NCI-H345 treated with DMSO at 0.1 percent for 48 hours (cell line): ENCODE data around the gene KCNK10.

Experiments used
- DNase-seq: peaks from one replicate; lab custom pipeline; 2025; ENCODE audit not compliant: unreplicated experiment; lab: John Stamatoyannopoulos, UW

Gene KCNK10

DNA sequence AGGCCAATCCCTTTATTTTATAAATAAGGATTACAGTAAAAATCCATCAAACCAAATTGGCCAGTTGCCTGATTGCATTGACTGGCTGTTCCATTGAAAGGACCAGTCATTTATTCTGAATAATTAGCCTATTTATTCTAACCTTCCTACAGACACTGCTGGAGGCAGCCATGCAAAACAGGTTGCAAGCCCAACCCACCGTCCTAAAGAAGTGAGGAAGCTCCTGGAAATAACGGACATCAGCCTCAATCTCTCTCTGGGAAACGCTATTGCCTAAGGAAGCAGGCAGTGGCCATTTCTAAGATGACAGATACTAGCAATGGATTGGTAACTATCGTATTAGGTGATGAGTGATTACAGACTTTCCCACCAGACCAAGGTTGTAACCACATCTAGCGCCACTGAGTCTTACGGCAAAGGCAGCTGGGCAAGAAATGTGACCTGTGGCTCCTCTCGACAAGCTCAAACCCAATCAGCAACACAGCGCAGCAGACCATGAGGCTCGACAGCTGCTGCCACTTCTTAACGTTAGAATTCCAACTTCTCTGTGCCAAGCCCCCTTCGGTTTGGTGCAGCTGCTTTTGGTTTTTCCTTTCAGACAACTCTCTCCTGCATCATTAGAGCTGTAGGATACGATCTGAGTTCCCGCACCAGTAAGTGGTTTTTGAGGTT lies 134.2 kb downstream of the KCNK10 start:
- no peak for DNase-seq

DNA sequence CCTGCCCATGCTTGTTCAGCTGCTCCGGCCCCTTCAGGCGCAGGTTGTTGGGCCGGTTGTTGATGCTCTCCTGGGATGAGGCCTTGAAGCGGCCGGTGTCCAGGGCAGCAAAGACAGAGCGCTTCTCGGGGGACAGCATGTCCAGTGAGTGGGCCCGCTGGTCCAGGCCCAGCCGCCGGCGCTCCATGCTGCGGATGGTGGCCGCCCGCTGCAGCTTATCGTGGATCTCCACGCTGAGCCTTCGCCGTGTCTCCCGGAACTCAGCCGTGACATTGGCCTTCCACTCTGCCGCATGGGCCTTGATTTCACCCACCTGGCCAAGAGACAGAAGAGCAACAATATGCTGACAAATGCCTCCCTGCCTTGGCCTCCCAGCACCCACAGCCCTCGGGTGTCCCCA lies 137.2 kb downstream of the KCNK10 start:
- no peak for DNase-seq

DNA sequence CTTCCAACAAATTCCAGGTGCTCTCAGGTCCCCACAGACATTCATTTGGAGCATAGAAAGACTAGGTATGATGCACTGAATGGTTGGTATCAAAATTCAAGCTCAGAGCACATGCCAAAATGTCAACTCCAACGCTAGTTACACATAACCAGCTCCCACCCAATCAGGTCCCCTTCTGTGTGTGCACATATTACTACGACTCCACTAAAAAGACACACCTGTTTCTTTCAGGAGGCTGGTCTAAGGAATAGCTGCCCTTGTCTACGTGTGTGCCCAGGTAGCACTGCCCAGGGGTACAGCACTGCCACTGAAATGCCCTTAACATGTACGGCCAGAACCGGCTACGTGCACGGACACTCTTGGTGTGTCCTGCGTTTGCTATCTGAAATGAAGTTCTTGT lies 138.1 kb downstream of the KCNK10 start:
- no peak for DNase-seq

DNA sequence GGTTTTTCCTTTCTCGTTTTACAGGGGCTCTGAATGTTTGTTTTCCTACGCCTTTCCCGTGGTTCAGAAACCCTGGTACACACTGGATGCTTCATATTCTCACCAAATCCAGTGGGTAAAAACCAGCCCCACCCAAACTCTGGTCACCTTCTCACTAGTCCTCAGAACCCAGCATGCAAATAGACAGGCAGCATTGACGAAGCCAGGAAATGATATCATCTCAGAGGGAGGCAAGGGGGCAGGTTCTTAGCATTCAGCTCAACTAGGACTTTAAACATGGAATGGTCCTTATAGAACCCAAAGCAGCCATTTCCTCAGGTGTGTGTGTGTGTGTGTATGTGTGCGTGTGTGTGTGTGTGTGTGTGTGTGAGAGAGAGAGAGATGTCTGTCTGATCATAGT lies 142.0 kb downstream of the KCNK10 start:
- no peak for DNase-seq

DNA sequence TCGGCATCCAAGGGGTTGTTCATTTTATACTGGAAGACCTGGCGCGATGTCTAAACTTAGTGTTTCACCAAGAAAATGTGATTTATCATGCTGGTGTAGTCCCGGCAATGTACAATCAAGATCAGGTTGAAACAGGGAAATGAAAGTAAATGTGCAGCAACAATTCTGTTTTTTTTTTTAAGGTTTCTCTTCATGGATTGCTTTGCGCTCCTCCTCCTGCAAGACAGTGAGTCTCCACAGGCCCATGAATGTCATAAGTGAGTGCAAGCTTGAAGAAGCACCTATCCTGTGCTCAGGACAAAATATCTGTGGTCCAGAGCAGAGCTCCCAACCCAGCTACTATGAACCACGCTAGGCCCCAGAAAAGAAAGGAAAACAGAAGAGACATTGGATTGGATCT lies 143.4 kb downstream of the KCNK10 start:
- DNase-seq, result no peak

DNA sequence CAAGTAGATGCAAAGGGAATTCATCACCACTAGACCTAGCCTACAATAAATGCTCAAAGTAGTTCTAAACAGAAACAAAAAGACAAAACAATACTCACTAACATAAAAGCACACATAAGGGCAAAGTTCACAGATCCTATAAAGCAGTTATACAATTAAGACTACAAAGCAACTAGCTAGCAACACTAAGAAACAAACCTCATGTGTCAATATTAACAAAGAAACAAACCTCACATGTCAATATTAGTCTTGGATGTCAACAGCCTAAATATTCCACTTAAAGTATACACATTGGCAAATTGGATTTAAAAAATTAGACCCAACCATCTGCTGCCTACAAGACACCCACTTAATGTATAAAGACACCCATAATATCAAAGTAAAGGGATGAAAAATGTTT lies 152.7 kb downstream of the KCNK10 start:
- DNase-seq, result no peak

DNA sequence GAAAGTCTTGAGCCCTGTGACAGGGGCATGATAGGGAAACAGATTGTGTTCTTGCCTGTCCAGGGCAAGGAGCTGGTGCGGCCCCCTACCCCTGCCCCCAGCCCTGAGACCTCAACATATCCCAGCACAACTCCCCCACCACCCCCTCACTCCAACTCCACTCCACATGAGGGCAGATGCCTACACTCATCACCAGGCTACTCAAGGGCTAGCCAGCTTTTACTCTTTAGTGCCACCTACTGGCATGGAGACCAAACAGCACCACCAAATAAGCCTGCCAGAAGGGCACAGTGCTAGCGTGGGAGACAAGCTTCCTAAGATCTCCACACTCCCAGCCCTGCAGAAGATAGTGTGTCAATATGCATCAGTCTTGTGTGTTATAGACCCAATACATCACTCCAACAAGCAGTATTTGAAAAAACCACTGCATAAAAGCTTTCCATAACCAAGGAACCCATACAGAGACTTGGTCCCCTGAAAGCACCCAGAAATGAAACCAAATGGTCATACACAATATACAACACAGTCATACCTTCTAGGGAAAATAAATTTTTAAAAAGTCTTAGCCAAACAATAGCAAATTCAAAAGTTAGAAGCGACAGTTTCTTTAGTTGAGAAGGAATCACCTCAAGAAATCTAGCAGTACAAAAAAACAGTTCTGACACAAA lies 154.4 kb downstream of the KCNK10 start:
- no peak for DNase-seq

DNA sequence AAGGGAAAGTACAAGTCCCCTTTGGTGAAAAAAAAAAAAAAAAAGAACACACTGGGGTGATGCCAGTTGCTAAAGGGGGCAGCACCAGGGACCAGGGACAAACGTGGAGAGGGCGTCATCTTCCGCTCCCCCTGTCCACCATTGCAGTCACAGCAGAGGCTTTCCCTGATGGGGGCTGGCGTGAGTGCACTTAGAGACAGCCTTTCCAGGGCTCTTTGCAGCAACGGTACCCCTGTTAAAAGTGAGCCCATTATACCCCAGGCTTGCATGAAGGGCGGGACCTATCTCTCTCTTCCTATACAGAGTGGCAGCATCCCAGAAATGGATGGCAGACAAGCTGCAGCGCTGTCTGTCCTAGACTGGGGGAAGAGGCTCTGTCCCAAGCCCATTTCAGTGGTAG lies 155.0 kb downstream of the KCNK10 start:
- DNase-seq, result no peak

DNA sequence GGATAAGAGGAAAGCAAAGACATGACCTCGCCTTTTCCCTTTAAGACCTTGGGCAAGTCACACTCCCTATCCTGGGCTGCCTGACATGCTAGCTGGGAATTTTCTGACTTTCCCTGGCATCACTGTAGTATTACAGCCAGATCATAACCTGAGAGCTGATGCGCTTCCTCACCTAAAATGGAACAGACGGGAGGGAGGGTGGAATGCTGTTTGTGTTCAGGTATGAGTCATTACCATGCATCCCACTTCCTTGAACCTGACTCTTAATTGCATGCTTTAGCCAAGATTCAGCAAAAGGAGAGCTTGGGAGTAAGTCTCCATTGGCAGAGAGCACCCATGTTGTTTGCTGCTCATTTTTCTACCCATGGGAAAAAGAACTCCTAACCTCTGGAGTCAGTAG lies 156.5 kb downstream of the KCNK10 start:
- DNase-seq, result no peak

DNA sequence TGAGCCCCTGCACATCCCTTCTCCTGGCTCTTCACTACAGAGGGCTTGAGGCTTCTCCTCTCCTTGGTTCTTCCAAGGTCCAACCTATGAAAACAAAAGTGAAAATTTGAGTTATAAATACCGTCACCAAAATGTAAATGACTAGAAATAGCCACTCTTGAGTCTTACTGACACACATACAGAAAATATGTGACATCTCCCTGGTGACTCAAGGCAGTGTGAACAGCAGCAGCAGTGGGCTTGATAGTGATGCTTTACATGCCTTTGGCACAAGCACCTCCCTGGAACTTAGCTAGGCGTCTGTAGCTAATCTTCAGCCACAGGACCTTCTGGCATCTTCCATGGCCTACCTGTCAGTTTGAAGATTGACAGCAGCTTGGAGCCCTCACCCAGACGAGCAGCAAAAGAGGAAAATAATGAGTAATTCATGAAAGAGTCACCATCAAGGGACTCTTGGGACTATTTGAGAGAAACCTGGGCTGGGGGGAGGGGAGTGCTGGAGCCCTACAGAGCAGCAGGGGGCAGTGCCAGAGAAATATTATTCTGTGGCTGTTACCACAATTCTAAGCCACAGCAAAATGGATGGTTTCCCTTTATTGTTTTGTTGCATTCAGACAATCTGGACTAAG lies 158.0 kb downstream of the KCNK10 start:
- DNase-seq, result no peak

DNA sequence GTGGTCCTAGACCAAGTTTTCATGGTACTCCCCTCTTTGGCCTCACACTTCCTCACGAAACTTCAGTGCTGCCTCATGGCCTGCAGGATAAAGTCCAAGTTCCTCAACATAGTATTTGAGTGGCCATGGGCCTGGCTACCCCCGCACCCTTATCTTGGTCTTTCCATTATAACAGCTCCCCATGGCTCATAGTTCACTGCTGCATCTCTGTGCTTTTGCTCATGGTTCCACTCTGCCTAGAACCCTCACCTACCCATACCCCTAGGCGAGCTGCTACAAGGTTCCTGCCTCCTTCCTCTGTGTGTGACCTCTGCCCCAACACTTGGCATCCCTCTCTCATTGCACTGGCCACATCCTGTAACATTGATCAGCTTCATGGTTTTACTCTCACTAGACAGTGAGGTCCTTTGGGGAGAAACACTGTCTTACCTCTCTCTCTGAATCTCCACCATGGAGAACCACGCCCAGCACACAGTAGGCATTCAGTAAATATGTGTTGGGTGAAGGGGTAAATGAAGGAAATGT lies 159.3 kb downstream of the KCNK10 start:
- DNase-seq, result no peak

DNA sequence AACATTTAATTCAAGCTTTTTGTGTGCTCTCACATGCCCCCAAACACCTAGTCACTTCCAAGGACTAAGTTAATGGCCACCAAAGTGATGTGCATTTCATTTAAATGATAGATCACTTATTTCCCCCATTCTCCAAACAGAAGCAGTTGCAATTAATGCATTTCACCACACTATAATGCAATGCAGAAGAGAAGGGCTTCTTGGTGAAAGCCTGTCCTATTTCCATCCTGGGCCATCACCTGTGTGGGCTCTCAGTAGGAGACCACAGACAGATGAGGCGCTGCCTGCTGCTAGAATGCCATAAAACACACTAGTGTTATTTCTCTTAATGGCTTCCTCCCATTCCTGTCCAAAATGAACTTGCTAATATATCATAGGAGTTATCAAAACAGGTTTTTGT lies 166.9 kb downstream of the KCNK10 start:
- no peak for DNase-seq

DNA sequence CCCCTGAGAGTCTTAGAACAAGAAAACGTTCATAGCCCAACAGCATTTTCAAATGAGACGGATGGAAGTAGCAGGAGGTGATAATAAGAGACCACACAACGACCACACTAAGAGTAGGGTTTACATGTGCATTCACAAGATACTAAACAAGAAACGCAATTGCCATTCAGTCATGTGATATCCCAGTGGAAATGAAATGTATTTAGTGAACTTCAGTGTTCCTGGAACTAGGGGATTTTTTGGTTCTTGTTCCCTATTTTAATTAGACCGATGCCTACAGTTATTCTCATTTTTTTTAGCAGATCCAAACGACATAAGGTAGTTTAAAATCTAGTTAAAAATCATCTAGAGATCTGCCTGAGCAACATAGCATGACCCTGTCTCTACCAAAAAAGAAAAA lies 168.1 kb downstream of the KCNK10 start:
- no peak for DNase-seq

DNA sequence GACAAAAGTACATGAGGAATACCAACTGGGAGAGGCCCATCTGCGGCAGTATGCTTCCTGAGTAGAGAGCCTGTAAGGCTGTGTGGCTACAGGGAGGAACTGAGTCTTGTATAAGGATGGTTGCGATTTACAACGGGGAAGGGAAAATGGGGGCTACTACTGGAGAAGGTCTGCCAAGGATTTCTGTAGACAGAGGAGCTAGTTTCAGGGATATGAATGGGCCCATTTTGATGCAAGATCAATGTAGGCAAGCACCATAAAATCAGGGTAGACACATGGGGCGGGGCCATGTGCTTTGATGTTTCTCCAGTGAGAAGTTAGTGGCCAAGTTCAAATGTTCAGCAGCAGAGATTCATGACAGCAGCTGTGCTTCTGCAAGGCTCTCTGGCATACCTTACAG lies 168.7 kb downstream of the KCNK10 start:
- no peak for DNase-seq

DNA sequence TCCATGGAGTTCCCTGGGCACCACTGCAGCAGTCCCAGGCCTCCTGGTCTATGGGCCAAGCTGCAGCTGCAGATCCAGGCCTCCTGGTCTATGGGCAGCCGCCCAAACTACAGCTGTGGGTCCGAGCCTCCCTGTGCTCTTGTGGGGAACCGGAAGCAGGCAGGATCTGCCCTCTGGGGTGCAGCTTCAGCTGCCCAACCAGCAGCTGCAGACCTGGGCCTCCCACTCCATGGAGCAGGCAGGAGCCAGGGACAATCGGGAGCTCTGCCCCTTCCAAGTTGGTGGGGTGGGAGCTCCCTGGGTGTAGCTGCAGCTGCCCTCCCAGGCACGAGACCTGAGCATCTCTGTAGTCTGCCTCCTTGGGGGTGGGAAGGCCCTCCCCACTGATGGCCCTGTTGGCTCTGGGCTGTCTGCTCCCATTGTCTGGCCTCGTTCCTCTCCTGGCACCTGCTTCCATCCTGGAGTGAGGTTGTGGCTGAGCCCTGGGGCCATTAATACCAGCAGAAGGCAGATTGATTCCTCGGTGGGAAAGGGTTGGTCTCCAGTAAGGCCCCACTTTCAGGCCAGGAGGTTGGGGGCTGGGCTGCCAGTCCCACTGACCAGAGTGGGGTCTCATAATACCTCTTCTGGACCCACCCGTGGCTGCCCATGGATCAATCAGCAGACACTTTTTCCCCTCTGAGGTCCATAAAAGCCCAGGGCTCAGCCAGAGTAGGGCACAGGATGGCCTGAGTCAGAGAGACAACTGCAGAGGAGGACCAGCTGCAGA lies 176.0 kb downstream of the KCNK10 start:
- DNase-seq, result no peak

DNA sequence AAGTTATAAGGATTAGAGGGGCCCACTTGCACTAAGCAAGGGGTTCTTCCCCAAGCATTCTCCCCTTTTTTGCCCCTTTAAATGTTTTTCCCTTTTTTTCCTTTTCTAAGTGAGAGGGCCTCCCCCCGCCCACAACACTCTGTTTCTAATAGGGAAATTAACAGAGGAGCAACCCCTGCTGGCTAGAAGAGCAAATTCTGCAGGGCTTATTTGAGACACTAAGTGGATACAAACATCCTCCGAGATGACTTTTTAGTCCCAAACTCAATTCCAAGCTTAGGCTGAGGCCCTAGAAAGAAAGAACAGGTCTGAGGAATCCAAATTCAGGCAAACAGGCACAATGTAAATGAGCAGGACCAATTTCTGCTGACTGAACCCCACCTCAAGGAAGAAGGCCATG lies 179.3 kb downstream of the KCNK10 start:
- no peak for DNase-seq

DNA sequence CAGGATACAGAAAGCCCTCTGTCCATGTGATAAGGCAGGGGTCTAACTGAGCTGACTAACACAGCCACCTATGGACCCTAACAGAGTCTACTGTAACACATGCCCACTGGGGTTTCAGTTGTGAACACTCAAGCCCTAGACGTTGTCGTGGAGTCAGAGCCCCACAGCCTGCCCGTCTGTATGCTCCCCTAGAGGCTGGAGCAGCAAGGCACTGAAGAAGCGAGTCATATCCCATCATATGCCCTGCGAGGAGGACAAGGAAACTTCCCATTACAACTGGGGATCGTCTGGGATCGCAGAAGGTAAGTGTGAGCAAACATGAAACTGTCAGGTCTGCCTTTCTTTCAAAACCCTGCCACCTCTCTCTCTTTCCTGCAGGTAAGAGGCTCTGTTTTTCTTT lies 180.1 kb downstream of the KCNK10 start:
- DNase-seq, result no peak

DNA sequence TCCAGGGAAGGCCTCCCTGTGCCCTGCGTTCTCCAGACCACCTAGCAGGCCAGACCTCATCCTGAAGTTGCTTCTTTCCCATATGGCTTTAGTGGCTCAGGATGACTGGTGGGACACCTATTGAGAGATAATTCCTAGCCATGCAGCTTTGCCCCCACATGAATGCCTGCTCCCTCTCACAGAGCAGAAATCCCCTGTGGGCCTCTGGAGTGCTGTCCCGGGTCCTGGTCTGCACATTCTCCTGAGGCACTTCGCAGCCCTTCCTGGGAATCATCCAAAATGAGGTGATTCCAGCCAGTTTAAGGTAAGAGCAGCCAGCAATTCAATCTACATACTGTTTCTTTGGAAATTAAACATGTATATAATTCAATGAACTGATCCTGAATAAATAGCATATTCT lies 182.2 kb downstream of the KCNK10 start:
- no peak for DNase-seq

DNA sequence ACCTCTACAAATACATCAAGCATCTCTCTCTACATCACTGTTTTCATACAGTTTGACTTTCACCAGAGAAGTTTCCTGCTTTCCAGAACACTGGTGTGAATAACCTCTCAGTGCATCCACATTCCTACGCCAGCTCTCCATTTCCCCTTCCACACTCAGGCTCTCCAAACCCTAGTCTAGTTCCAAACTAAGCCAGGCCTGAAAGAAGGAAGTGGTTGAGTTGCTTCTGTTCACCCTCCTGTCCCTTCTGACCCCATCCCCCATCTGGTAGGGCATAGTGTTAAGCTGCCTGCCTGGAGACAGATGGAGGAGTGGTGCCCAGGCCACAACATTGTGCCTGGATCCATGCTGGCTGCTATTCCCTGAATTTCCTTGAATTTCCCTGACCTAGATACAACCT lies 185.7 kb downstream of the KCNK10 start:
- DNase-seq, result no peak
